Lower leg skin (tissue), 3 donors: ENCODE data around the gene AGER.

ENCODE experiments used
- CTCF ChIP-seq, 3 donors: fragments of 450-650 bp; IDR thresholded peaks; one replicate each; pipeline ENCODE4 v1.5.1; 2016; ENCODE audit warnings: antibody characterized with exemption in 3 of 3, mild to moderate bottlenecking in 3 of 3, moderate library complexity in 2 of 3
- POLR2A ChIP-seq, 2 donors: fragments of 450-650 bp; IDR thresholded peaks; one replicate each; pipeline ENCODE4 v1.6.1; 2016 to 2017; ENCODE audit warnings: antibody characterized with exemption in 2 of 2, mild to moderate bottlenecking in 1 of 2, moderate library complexity in 1 of 2

- TF ChIP-seq CTCF (IDR thresholded peaks at IDR 0.05) (no peak), POLR2A (IDR thresholded peaks at IDR 0.05) (no peak)
Measured at GRCh38 chr6:32184084-32184640, at the start of gene AGER.
